ENCODE data around the gene PLAC1. TPM values are rescaled to one million over a fixed set of nuclear protein-coding genes. Genes with fewer than 3 reads are reported as not detected.
A peak's percentile ranks its signal among the peaks of the same experiment; 100 is the strongest.

PLAC1 gene
- total RNA-seq, 4 donors from 2014 or later = 1.9 TPM; not detected in 3

DNA sequence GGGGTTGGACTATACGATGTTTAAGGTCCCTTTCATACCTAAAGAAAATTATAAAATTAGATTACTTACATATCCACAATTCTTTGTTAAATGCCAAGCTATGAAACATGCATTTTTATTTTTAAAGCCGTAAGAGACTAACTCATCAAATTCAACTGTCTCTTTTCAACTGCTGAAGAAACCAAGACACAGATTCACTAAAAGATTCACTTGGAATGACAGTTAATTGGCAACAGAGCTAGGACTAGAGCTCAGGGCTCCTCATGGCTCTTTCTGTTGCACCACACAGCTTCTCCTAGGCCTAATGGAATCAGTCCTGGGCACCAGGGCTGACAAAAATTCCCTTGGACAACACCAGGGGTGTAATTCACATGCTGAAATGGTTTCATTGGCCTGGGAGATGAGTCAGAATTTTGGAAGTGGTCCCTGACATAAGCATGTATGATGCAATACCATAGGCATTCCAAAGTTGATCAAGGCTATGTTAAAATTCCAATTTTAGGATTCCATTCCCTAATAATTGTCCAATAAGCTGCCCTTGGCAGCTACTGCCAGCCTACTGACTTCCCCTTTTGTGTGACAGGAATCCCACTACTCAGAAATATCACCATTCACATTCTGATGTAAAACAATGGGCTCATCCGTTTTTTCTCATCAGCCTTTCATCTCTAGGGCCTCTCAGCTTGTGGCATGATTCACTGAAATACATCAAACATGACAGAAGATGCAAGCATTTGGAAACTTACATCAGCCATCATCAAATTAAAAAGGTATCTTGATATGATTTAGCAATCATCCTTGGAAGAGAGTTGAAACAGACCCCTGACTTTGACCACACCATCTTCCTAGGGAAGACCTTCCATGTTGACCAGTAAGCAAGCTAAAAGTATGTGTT, 54.2 kb downstream of the PLAC1 start:
- no peak overlapping the region for H3K4me3 ChIP-seq
- H3K27ac ChIP-seq = no peak overlapping the region
- TF ChIP-seq, protein P1, sequence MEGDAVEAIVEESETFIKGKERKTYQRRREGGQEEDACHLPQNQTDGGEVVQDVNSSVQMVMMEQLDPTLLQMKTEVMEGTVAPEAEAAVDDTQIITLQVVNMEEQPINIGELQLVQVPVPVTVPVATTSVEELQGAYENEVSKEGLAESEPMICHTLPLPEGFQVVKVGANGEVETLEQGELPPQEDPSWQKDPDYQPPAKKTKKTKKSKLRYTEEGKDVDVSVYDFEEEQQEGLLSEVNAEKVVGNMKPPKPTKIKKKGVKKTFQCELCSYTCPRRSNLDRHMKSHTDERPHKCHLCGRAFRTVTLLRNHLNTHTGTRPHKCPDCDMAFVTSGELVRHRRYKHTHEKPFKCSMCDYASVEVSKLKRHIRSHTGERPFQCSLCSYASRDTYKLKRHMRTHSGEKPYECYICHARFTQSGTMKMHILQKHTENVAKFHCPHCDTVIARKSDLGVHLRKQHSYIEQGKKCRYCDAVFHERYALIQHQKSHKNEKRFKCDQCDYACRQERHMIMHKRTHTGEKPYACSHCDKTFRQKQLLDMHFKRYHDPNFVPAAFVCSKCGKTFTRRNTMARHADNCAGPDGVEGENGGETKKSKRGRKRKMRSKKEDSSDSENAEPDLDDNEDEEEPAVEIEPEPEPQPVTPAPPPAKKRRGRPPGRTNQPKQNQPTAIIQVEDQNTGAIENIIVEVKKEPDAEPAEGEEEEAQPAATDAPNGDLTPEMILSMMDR (IDR thresholded peaks at IDR 0.05) = no peak
- TF ChIP-seq POLR2A (IDR thresholded peaks at IDR 0.05) = no peak
- H3K27me3 ChIP-seq = no peaks in the 10 kb centered on the region
- DNase-seq = peak; percentile 31 to 43
- no peaks in the 10 kb centered on the region for H3K9me3 ChIP-seq
- H3K36me3 ChIP-seq = no peaks in the 10 kb centered on the region
- H3K4me1 ChIP-seq = no peaks in the 10 kb centered on the region
- intact Hi-C loops (cut with DNase I; ENCODE audit: low total_unique reads) = no loop called here

DNA sequence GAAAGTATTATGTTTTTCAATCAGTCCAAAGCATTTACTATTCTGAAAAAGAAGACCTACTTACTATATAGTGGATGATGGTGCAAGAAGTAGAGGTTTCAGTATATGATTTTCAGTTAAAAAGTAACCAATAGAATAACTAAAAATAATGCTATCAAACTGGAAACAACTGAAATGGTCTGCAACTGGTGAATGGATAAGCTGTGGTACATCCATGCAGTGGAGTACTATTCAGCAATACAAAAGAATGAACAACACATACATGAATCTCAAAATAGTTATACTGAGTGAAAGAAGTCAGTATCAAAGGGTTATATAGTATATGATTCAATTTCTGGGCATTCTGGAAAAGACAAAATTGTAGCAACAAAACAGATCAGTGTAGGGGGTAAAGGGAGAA, 55.9 kb downstream of the PLAC1 start:
- Histone ChIP-seq H3K4me3 (no peak overlapping the region), H3K4me1 (no peaks in the 10 kb centered on the region), H3K27me3 (no peaks in the 10 kb centered on the region), H3K36me3 (no peaks in the 10 kb centered on the region), H3K9me3 (no peaks in the 10 kb centered on the region), H3K27ac (no peak overlapping the region)
- DNase-seq = no peak
- no peak for TF ChIP-seq POLR2A (IDR thresholded peaks at IDR 0.05)
- TF ChIP-seq, protein P1 (IDR thresholded peaks at IDR 0.05) = no peak
- intact Hi-C loops (cut with DNase I; ENCODE audit: low total_unique reads) = no loop called here

DNA sequence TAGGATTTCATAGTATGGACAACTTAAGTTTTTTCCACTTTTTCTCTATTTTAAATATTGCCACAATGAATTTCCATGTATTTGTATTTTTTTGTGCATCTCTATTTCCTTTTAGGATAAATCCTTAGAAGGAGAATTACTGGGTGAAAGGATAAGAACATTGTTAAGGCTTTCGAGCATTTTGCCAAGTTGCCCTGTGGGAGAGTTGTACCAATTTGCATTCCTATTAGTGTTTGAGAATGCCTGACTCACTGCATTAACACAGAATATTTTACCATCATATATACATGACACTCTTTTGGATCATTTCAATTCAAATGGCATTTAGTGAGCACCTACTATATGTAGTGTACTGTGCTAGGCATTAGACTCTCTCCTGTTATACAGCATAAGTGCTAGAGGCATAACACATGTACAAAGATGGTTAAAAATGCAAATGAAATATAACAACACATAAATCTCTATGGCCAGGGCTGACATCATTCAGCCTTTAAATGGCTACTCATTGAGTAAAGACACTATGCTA, 57.0 kb downstream of the PLAC1 start:
- no peaks in the 10 kb centered on the region for H3K27me3 ChIP-seq
- H3K9me3 ChIP-seq = no peaks in the 10 kb centered on the region
- no peaks in the 10 kb centered on the region for H3K36me3 ChIP-seq
- intact Hi-C loops (cut with DNase I; ENCODE audit: low total_unique reads) = no loop called here
- H3K4me3 ChIP-seq = no peak overlapping the region
- no peak for DNase-seq
- H3K27ac ChIP-seq = no peak overlapping the region
- no peaks in the 10 kb centered on the region for H3K4me1 ChIP-seq
- TF ChIP-seq POLR2A (IDR thresholded peaks at IDR 0.05) = no peak
- TF ChIP-seq, protein P1 (IDR thresholded peaks at IDR 0.05) = no peak

DNA sequence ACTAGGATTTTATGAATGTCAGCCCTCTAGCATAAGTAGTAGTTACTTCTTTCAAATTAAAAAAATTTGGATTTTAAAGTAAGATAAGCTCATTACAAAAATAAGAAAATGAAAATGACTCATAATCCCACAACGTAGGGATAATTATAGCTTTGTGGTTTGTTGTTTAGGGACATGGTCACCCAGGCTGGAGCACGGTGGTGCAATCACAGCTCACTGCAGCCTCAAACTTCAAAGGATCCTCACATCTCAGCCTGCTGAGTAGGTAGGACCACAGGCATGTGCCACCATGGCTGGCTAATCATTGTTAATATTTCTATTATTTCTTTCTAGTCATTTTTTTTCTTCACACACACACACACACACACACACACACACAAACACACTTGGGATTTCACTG, 57.6 kb downstream of the PLAC1 start:
- H3K4me1 ChIP-seq = no peaks in the 10 kb centered on the region
- no peaks in the 10 kb centered on the region for H3K36me3 ChIP-seq
- peak overlapping the region; percentile 48 to 58 for H3K27ac ChIP-seq
- no peaks in the 10 kb centered on the region for H3K9me3 ChIP-seq
- no peaks in the 10 kb centered on the region for H3K27me3 ChIP-seq
- intact Hi-C loops (cut with DNase I; ENCODE audit: low total_unique reads) = no loop called here
- H3K4me3 ChIP-seq = no peak overlapping the region
- TF ChIP-seq, protein P1 (IDR thresholded peaks at IDR 0.05) = no peak
- no peak for TF ChIP-seq POLR2A (IDR thresholded peaks at IDR 0.05)
- no peak for DNase-seq

DNA sequence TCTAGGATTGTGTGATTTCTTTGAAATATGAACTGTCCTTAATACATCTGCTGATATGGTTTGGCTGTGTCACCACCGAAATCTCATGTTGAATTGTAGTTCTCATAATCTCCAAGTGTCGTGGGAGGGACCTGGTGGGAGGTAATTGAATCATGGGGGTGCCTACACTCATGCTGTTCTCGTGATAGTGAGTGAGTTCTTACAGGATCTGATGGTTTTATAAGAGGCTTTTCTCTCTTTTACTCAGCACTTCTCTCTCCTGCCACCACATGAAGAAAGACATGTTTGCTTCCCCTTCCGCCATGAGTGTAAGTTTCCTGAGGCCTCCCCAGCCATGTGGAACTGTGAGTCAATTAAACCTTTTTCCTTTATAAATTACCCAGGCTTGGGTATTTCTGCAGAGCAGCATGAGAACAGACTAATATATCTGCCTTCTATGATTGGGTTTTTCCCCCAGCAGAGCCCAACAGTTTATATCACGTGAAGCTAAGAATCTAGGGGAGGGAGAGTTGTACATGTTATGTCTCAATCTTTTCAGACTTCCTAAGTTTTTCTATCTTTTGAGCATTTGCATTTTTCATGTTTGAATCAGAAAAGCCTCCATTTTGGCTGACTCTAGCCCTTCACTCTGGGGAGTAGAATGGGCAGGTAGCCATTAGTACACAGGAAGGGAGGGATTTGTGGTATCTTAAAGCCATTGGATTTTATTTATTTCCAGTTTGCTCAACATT, 58.9 kb downstream of the PLAC1 start:
- Histone ChIP-seq H3K4me3 (no peak overlapping the region), H3K36me3 (no peaks in the 10 kb centered on the region), H3K27me3 (no peaks in the 10 kb centered on the region), H3K9me3 (no peaks in the 10 kb centered on the region), H3K27ac (peak overlapping the region in 1 of 2 donors; percentile 52), H3K4me1 (no peaks in the 10 kb centered on the region)
- TF ChIP-seq, protein P1 (IDR thresholded peaks at IDR 0.05) = no peak
- TF ChIP-seq POLR2A (IDR thresholded peaks at IDR 0.05) = no peak
- intact Hi-C loops (cut with DNase I; ENCODE audit: low total_unique reads) = no loop called here
- peak; percentile 38 to 63 for DNase-seq

Data from uterus (tissue), 4 donors.